Measurements from ENCODE around the gene PARD3. TPM values are rescaled to one million over a fixed set of nuclear protein-coding genes. Genes with fewer than 3 reads are reported as not detected.

PARD3 gene
- total and polyA plus RNA-seq, 12 donors: 17.0 to 93.8 (median 47.3) TPM

DNA sequence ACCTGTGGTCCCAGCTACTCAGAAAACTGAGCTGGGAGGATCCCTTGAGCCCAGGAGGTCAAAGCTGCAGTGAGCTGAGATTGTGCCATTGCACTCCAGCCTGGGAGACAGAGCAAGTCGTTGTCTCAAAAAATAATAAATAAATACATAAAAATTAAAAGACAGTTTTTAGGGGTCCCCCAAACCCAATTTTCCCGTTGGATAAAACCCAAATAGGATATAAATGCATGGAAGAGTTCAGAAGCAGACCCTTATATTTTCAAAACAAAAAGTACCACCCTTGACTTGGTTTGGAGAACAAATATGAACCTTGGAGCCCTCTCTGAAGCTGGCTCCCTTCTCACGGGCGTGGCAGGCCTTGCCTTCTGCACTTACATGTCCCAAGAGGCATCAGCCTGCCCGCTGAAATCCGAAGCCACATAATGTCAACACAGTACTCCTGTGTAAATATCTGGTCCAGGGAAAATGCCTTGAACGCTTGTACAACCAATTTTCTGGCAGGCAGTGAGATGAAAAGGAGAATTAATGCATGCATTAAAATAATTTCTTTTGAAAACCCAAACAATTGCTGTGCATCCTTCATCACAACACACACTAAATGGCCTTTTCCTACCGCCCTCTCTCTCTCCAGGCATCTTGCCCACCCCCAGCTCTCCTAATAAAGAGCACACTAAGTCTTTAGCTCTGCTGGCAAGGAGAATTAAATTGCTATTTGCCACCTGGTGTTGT, 46.4 kb upstream of the PARD3 start:
- 65 to 74% (median 72%) methylated on average over 8 of the region's 8 CpGs for WGBS, 4 donors
- H3K4me3 ChIP-seq: no peak overlapping the region
- DNase-seq: no peak
- H3K4me1 ChIP-seq (replicated peaks in 1 of 2): peaks cover 0 to 21% of the 10 kb centered on the region in 2 donors
- H3K27me3 ChIP-seq: no peaks in the 10 kb centered on the region
- TF ChIP-seq CTCF (IDR thresholded peaks at IDR 0.05) (no peak), POLR2A (IDR thresholded peaks at IDR 0.05) (no peak)
- H3K9me3 ChIP-seq (replicated peaks in 1 of 3): no peaks in the 10 kb centered on the region
- no peak overlapping the region for H3K27ac ChIP-seq
- H3K36me3 ChIP-seq (replicated peaks in 1 of 2): no peaks in the 10 kb centered on the region
- intact Hi-C loops (cut with DNase I): no loop called here

DNA sequence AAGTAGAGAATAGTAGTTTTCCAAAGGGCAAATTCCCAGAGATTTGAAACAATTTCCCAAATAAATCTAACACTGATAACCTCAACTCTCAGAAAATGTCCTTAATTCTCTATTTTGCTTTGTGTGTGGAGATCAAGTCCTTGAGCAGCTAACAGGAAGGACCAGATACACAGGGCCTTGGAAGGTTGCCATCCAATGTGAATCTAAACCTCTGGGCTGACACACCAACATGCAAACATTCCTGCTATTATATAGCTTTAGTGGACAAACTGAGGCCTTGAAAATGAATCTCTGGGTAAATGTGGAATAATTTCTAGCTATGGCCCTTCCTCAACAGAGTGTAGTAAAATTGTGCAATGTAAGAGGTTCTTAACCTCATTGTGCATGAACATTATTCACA, 44.1 kb upstream of the PARD3 start:
- Histone ChIP-seq H3K9me3 (replicated peaks in 1 of 3) (no peaks in the 10 kb centered on the region), H3K27ac (no peak overlapping the region), H3K4me1 (replicated peaks in 1 of 2) (peaks cover 4 to 13% of the 10 kb centered on the region in 2 donors), H3K36me3 (replicated peaks in 1 of 2) (no peaks in the 10 kb centered on the region), H3K27me3 (no peaks in the 10 kb centered on the region), H3K4me3 (no peak overlapping the region)
- peak in 3 of 7 donors; percentile 14 to 29 (median 19) for DNase-seq
- intact Hi-C loops (cut with DNase I): no loop called here
- TF ChIP-seq CTCF (IDR thresholded peaks at IDR 0.05) (no peak), POLR2A (IDR thresholded peaks at IDR 0.05) (no peak)

GRCh38 chr10:34858003-34858402, 42.9 kb upstream of the PARD3 start:
- intact Hi-C loops (cut with DNase I): no loop called here
- H3K27me3 ChIP-seq: no peaks in the 10 kb centered on the region
- WGBS, 4 donors: 77 to 83% (median 78%) methylated on average over 8 of the region's 8 CpGs
- H3K9me3 ChIP-seq (replicated peaks in 1 of 3): no peaks in the 10 kb centered on the region
- no peaks in the 10 kb centered on the region for H3K36me3 ChIP-seq (replicated peaks in 1 of 2)
- peaks cover 7 to 9% of the 10 kb centered on the region in 2 donors for H3K4me1 ChIP-seq (replicated peaks in 1 of 2)
- no peak for DNase-seq
- no peak for TF ChIP-seq CTCF (IDR thresholded peaks at IDR 0.05)
- no peak overlapping the region for H3K4me3 ChIP-seq
- no peak overlapping the region for H3K27ac ChIP-seq

- H3K9me3 ChIP-seq (replicated peaks in 1 of 3): no peaks in the 10 kb centered on the region
- peak overlapping the region in 1 of 4 donors; percentile 31 for H3K4me3 ChIP-seq
- TF ChIP-seq CTCF (IDR thresholded peaks at IDR 0.05) (no peak), POLR2A (IDR thresholded peaks at IDR 0.05) (no peak)
- peak in 6 of 7 donors; percentile 17 to 37 (median 31) for DNase-seq
- peaks cover 3 to 7% of the 10 kb centered on the region in 2 donors for H3K4me1 ChIP-seq (replicated peaks in 1 of 2)
- no peaks in the 10 kb centered on the region for H3K27me3 ChIP-seq
- WGBS, 4 donors: 15 to 18% (median 17%) methylated on average over 6 of the region's 6 CpGs
- intact Hi-C loops (cut with DNase I): no loop called here
- no peak overlapping the region for H3K27ac ChIP-seq
- H3K36me3 ChIP-seq (replicated peaks in 1 of 2): no peaks in the 10 kb centered on the region
Observed at GRCh38 chr10:34854147-34854601, 39.1 kb upstream of the PARD3 start.
